Mesendoderm (in vitro differentiated cells): ENCODE results near the gene DUXA.
A peak's percentile ranks its signal among the peaks of the same experiment; 100 is the strongest.
"Not testable (repeated sequence)": the region's sequence is repeated elsewhere in the genome, so short reads cannot be mapped to it uniquely, and the experiment has no call there.

Experiments used
- DNase-seq: peaks from one replicate; pipeline ENCODE4 v3.0.0; 2013
- H2AK5ac ChIP-seq: 2 replicates; pipeline ENCODE4 v1.6.1; 2013; ENCODE audit warnings: low read length, inconsistent platforms
- H2BK120ac ChIP-seq: 2 replicates; pipeline ENCODE4 v1.6.1; 2013; ENCODE audit warnings: low read depth, mild to moderate bottlenecking, low read length, moderate library complexity, mixed read lengths
- H2BK15ac ChIP-seq: replicated peaks from 2 replicates; pipeline ENCODE4 v1.6.1; 2013; ENCODE audit warnings: low read depth, mild to moderate bottlenecking, moderate library complexity
- H2BK5ac ChIP-seq: 2 replicates; pipeline ENCODE4 v1.6.1; 2013; ENCODE audit warnings: low read length, inconsistent platforms
- H3K18ac ChIP-seq: 2 replicates; pipeline ENCODE4 v1.6.1; 2013; ENCODE audit warnings: mild to moderate bottlenecking, low read length, mixed read lengths
- H3K23ac ChIP-seq: one replicate; pipeline ENCODE4 v1.6.1; 2013; ENCODE audit warnings: low read length
- H3K27ac ChIP-seq: 2 replicates; pipeline ENCODE4 v1.5.1; 2013; ENCODE audit warnings: low read depth, mild to moderate bottlenecking, inconsistent platforms, low read length, moderate library complexity
- H3K27me3 ChIP-seq: 2 replicates; pipeline ENCODE4 v1.6.1; 2013; ENCODE audit warnings: low read length, control low read depth, mild to moderate bottlenecking, inconsistent platforms; ENCODE audit not compliant: insufficient read depth, poor library complexity
- H3K36me3 ChIP-seq: 2 replicates; pipeline ENCODE4 v1.6.1; 2013; ENCODE audit warnings: low read length, inconsistent platforms; ENCODE audit not compliant: control insufficient read depth, insufficient read depth
- H3K4ac ChIP-seq: one replicate; pipeline ENCODE4 v1.6.1; 2013; ENCODE audit warnings: low read depth, mild to moderate bottlenecking, low read length, moderate library complexity
- H3K4me1 ChIP-seq: 2 replicates; pipeline ENCODE4 v1.6.1; 2013; ENCODE audit warnings: low read depth, low read length, inconsistent platforms; ENCODE audit not compliant: control insufficient read depth
- H3K4me2 ChIP-seq: 2 replicates; pipeline ENCODE4 v1.6.1; 2013; ENCODE audit warnings: low read length
- H3K4me3 ChIP-seq: 2 replicates; pipeline ENCODE4 v1.5.1; 2013; ENCODE audit warnings: mild to moderate bottlenecking, low read length
- H3K56ac ChIP-seq: one replicate; pipeline ENCODE4 v1.6.1; 2013; ENCODE audit warnings: low read length
- H3K79me1 ChIP-seq: 2 replicates; pipeline ENCODE4 v1.6.1; 2013; ENCODE audit warnings: low read length, inconsistent platforms
- H3K79me2 ChIP-seq: 2 replicates; pipeline ENCODE4 v1.6.1; 2013; ENCODE audit warnings: mild to moderate bottlenecking, low read length; ENCODE audit not compliant: control insufficient read depth, insufficient read depth
- H3K9ac ChIP-seq: 2 replicates; pipeline ENCODE4 v1.6.1; 2013; ENCODE audit warnings: low read length, inconsistent platforms
- H4K5ac ChIP-seq: one replicate; pipeline ENCODE4 v1.6.1; 2013; ENCODE audit warnings: low read length
- H4K8ac ChIP-seq: one replicate; pipeline ENCODE4 v1.6.1; 2013; ENCODE audit warnings: low read depth, mild to moderate bottlenecking, control low read depth, low read length, moderate library complexity
- WGBS: extraction: QIAGEN DNeasy Blood & Tissue Kit; methylation state at CpG from one replicate; pipeline ENCODE4 v1.1.7; 2013; ENCODE audit warnings: low lambda C conversion rate, missing lambda C conversion rate; ENCODE audit not compliant: insufficient coverage; ENCODE audit errors: extremely low coverage; 5-methylcytosine and 5-hydroxymethylcytosine counted together

The DUXA gene

DNA sequence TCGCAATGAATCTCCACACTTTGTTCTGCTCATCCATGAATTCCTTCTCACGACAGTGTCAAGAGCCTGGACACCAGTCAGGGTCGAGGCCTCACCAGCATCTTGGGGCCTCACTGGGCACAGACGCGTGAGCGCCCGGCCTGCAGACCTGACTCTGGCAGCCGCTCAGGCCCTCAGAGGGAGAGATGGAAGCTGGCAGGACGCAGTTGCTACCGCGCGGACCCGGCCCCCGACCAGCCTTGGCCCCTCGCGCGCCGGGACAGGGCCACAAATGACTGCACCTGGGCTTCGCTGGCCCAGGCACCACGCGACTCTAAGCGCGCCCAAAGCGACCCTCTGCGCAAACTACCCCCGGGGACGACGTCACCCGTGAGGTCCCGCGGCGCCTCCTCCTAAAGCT lies 48.4 kb downstream of the DUXA start:
- no CpG with 5 or more reads among the region's 32 CpGs for WGBS

DNA sequence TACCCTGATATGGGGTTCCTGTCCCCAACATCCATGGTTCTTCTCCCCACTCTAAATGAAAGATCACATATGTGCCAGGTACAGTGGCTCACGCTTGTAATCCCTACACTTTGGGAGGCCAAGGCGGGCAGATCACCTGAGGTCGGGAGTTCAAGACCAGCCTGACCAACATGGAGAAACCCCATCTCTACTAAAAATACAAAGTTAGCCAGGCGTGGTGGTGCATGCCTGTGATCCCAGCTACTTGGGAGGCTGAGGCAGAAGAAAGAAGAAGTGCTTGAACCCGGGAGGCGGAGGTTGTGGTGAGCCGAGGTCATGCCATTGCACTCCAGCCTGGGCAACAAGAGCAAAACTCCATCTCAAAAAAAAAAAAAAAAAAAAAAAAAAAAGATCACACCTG lies 53.8 kb downstream of the DUXA start:
- not testable (repeated sequence) for H2BK120ac ChIP-seq, H3K79me1 ChIP-seq, H3K79me2 ChIP-seq, H3K4me2 ChIP-seq, H3K4ac ChIP-seq, H3K4me1 ChIP-seq, H3K23ac ChIP-seq, H2BK5ac ChIP-seq, H3K27ac ChIP-seq, H3K56ac ChIP-seq, DNase-seq, H3K4me3 ChIP-seq, H3K18ac ChIP-seq, H2BK15ac ChIP-seq, H3K27me3 ChIP-seq, H4K8ac ChIP-seq, H4K5ac ChIP-seq, H3K9ac ChIP-seq, H2AK5ac ChIP-seq, H3K36me3 ChIP-seq
- WGBS: no CpG with 5 or more reads among the region's 7 CpGs

More for the DNA sequence above, 48.4 kb downstream of the DUXA start:
- no peaks in the 10 kb centered on the region for H3K79me1 ChIP-seq
- no peak overlapping the region for H2AK5ac ChIP-seq
- H3K4me1 ChIP-seq: no peaks in the 10 kb centered on the region
- H3K27ac ChIP-seq: no peak overlapping the region
- no peak overlapping the region for H3K4ac ChIP-seq
- H2BK15ac ChIP-seq: no peak overlapping the region
- no peaks in the 10 kb centered on the region for H3K79me2 ChIP-seq
- no peak overlapping the region for H3K18ac ChIP-seq
- H3K36me3 ChIP-seq: no peaks in the 10 kb centered on the region
- no peak overlapping the region for H4K8ac ChIP-seq
- no peak for DNase-seq
- H3K56ac ChIP-seq: no peak overlapping the region
- no peak overlapping the region for H2BK5ac ChIP-seq
- no peaks in the 10 kb centered on the region for H3K27me3 ChIP-seq
- H2BK120ac ChIP-seq: no peak overlapping the region
- no peak overlapping the region for H3K23ac ChIP-seq
- H3K4me3 ChIP-seq: no peak overlapping the region
- H4K5ac ChIP-seq: no peak overlapping the region
- no peak overlapping the region for H3K4me2 ChIP-seq
- H3K9ac ChIP-seq: no peak overlapping the region

- no peak overlapping the region for H3K56ac ChIP-seq
These were observed 56.0 kb downstream of the DUXA start for GRCh38 chr19:57111329-57111644.

DNA sequence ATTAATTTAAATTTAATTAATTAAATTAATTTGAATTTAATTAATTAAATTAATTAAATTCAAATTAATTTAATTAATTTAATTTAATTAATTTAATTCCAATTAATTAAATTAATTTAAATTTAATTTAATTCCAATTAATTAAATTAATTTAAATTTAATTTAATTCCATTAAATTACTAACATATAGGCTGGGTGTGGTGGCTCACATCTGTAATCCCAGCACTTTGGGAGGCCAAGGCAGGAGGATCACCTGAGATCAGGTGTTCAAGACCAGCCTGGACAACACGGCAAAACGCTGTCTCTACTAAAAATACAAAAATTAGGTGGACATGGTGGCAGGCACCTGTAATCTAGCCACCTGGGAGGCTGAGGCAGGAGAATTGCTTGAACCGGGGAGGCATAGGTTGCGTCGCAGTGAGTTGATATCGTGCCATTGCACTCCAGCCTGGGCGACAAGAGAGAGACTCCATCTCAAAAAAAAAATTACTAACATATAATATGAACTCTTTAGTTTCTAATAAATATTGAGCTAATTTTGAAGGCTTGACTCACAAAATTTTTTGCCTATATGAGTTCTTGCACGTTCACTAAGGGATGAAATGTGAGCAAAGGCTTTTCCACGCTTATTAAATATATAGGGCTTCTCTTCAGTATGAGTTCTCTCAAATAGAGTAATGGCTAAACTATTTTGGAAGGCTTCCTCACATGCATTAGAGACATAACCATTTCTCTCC lies 56.5 kb downstream of the DUXA start:
- Histone ChIP-seq H3K27me3 (no peaks in the 10 kb centered on the region), H3K4me3 (no peak overlapping the region), H4K5ac (no peak overlapping the region), H4K8ac (no peak overlapping the region), H3K79me1 (no peaks in the 10 kb centered on the region), H3K18ac (no peak overlapping the region), H3K27ac (no peak overlapping the region), H3K56ac (no peak overlapping the region), H2BK15ac (no peak overlapping the region), H3K23ac (no peak overlapping the region), H3K4me1 (no peaks in the 10 kb centered on the region), H2BK5ac (no peak overlapping the region), H3K4me2 (no peak overlapping the region), H3K79me2 (no peaks in the 10 kb centered on the region), H3K36me3 (no peaks in the 10 kb centered on the region), H2AK5ac (no peak overlapping the region), H3K4ac (no peak overlapping the region), H2BK120ac (no peak overlapping the region), H3K9ac (no peak overlapping the region)
- DNase-seq: no peak
- no CpG with 5 or more reads among the region's 9 CpGs for WGBS

More at GRCh38 chr19:57111329-57111644, 56.0 kb downstream of the DUXA start:
- Histone ChIP-seq H3K23ac (no peak overlapping the region), H3K18ac (no peak overlapping the region), H3K79me1 (no peaks in the 10 kb centered on the region), H3K9ac (no peak overlapping the region), H3K4me3 (no peak overlapping the region), H2BK5ac (no peak overlapping the region), H3K27ac (no peak overlapping the region), H4K5ac (no peak overlapping the region), H3K4me1 (no peaks in the 10 kb centered on the region), H3K4ac (no peak overlapping the region), H4K8ac (no peak overlapping the region), H2AK5ac (no peak overlapping the region), H3K79me2 (no peaks in the 10 kb centered on the region), H2BK15ac (no peak overlapping the region), H3K4me2 (no peak overlapping the region), H2BK120ac (no peak overlapping the region), H3K36me3 (no peaks in the 10 kb centered on the region), H3K27me3 (no peaks in the 10 kb centered on the region)
- DNase-seq: peak; percentile 3
- WGBS: no CpG with 5 or more reads among the region's 1 CpG

DNA sequence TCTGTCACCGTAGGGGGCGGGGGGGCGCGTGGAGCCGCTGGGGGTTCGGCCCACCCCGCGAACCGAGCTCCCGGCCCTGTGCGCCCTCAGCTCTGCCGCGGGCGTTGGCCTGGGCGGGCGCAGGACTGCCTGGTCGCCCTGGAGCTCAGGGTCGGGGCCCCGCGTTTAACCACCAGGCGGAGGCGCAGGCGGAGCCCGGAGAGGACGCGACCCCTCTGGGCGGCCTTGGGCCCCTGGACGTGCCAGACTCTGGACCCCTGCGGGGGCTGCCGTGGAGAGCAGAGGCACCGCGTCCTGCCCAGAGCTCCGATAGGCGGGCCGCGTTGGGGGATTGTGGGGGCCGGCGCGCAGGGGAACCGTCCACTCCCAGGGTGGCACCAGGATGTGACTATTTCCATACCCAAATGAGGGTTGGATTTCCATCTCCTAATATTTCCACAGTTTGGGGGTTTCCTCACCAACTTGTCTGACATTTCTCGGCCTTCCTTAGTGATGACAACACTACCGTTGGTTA lies 60.5 kb downstream of the DUXA start:
- no peak overlapping the region for H3K56ac ChIP-seq
- no peaks in the 10 kb centered on the region for H3K27me3 ChIP-seq
- no peak overlapping the region for H3K4me2 ChIP-seq
- no peaks in the 10 kb centered on the region for H3K36me3 ChIP-seq
- no peaks in the 10 kb centered on the region for H3K79me2 ChIP-seq
- no peak overlapping the region for H4K8ac ChIP-seq
- no peak overlapping the region for H3K4ac ChIP-seq
- no peak overlapping the region for H2BK120ac ChIP-seq
- H2BK5ac ChIP-seq: no peak overlapping the region
- no peak for DNase-seq
- WGBS: no CpG with 5 or more reads among the region's 42 CpGs
- H3K4me1 ChIP-seq: no peaks in the 10 kb centered on the region
- no peaks in the 10 kb centered on the region for H3K79me1 ChIP-seq
- H2BK15ac ChIP-seq: no peak overlapping the region
- no peak overlapping the region for H3K9ac ChIP-seq
- H3K27ac ChIP-seq: no peak overlapping the region
- H3K4me3 ChIP-seq: no peak overlapping the region
- no peak overlapping the region for H3K23ac ChIP-seq
- H3K18ac ChIP-seq: no peak overlapping the region
- H2AK5ac ChIP-seq: no peak overlapping the region
- H4K5ac ChIP-seq: no peak overlapping the region
